Mesenteric fat pad (tissue), 1 donor: ENCODE measurements around the gene ADIPOR2. TPM values are rescaled to one million over a fixed set of nuclear protein-coding genes. Genes with fewer than 3 reads are reported as not detected.

Source experiments
- DNase-seq: peaks from one replicate; pipeline ENCODE4 v3.0.0-alpha.2; 2020; ENCODE audit warnings: low spot score
- long read RNA-seq: library from polyadenylated mRNA; unstranded; transcript quantifications from one replicate; pipeline ENCODE4 v2.0.0, GENCODE V29; 2020
- total RNA-seq: library from RNA; stranded (reverse); fragmentation: NEBNext Ultra II Directional; extraction: Animal tissue kit (Norgen Biotek cat#: 25700); gene quantifications from one replicate; pipeline ENCODE4 v1.2.1, GENCODE V29; 2021
- donor health status: DM: yes; HTN: yes; CAD: no.

ADIPOR2 gene
- total RNA-seq: 119 TPM
- long read RNA-seq, full-length matches to known transcripts: 1 of 35 reads
- long read RNA-seq, partial matches to known transcripts: 2 of 35 reads
- long read RNA-seq, other reads (novel, unspliced or antisense): 32 of 35 reads

- peak; percentile 98 for DNase-seq
Measured at GRCh38 chr12:1690578-1691122, at the start of gene ADIPOR2. ADIPOR2 (plus strand) TSS chr12:1691070; CDS start chr12:1754344, 63,274 bp downstream.

- no peak for DNase-seq
Measured at GRCh38 chr12:1642513-1642912, 48.4 kb upstream of the ADIPOR2 start.

GRCh38 chr12:1643043-1643442 lies 47.8 kb upstream of the ADIPOR2 start:
- no peak for DNase-seq

- no peak for DNase-seq
Measured at GRCh38 chr12:1643905-1644533, 46.9 kb upstream of the ADIPOR2 start.

GRCh38 chr12:1644534-1645438 lies 46.1 kb upstream of the ADIPOR2 start:
- DNase-seq: no peak

GRCh38 chr12:1645819-1646218 lies 45.1 kb upstream of the ADIPOR2 start:
- no peak for DNase-seq

- no peak for DNase-seq
Measured at GRCh38 chr12:1646569-1647284, 44.1 kb upstream of the ADIPOR2 start.

- DNase-seq: no peak
Measured at GRCh38 chr12:1647285-1647669, 43.6 kb upstream of the ADIPOR2 start.

- no peak for DNase-seq
Measured at GRCh38 chr12:1650260-1650977, 40.5 kb upstream of the ADIPOR2 start.

GRCh38 chr12:1650978-1651361 lies 39.9 kb upstream of the ADIPOR2 start:
- DNase-seq: no peak

GRCh38 chr12:1651946-1652345 lies 38.9 kb upstream of the ADIPOR2 start:
- no peak for DNase-seq

- no peak for DNase-seq
Measured at GRCh38 chr12:1655225-1655788, 35.6 kb upstream of the ADIPOR2 start.

- no peak for DNase-seq
Measured at GRCh38 chr12:1656902-1657301, 34.0 kb upstream of the ADIPOR2 start.

- DNase-seq: no peak
Measured at GRCh38 chr12:1657688-1658087, 33.2 kb upstream of the ADIPOR2 start.

- peak; percentile 89 for DNase-seq
Measured at GRCh38 chr12:1660304-1661187, 30.3 kb upstream of the ADIPOR2 start.

GRCh38 chr12:1661553-1662335 lies 29.1 kb upstream of the ADIPOR2 start:
- DNase-seq: peak; percentile 96

GRCh38 chr12:1662761-1663439 lies 28.0 kb upstream of the ADIPOR2 start:
- peak; percentile 85 for DNase-seq
